Hematopoietic multipotent progenitor cell treated with erythropoietin and hydrocortisone succinate and interleukin-3 and kit ligand, for 4 days (in vitro differentiated cells): ENCODE data around the gene METTL8.

Source experiments
- DNase-seq: peaks from one replicate; pipeline ENCODE4 v3.0.0-alpha.2; 2015

The METTL8 gene

GRCh38 chr2:171308280-171309054, 125.3 kb downstream of the METTL8 start:
- no peak for DNase-seq

- DNase-seq = no peak
These were observed 126.2 kb downstream of the METTL8 start for GRCh38 chr2:171307560-171307959.

- DNase-seq = no peak
These were observed 135.8 kb downstream of the METTL8 start for GRCh38 chr2:171297956-171298355.

GRCh38 chr2:171294608-171295007, 139.2 kb downstream of the METTL8 start:
- no peak for DNase-seq

- no peak for DNase-seq
These were observed 140.1 kb downstream of the METTL8 start for GRCh38 chr2:171293661-171294060.

- no peak for DNase-seq
These were observed 143.8 kb downstream of the METTL8 start for GRCh38 chr2:171289991-171290390.

- DNase-seq = no peak
These were observed 144.5 kb downstream of the METTL8 start for GRCh38 chr2:171289316-171289715.

GRCh38 chr2:171287611-171288010, 146.2 kb downstream of the METTL8 start:
- DNase-seq = no peak

- DNase-seq = no peak
These were observed 146.7 kb downstream of the METTL8 start for GRCh38 chr2:171287036-171287571.

- no peak for DNase-seq
These were observed 152.7 kb downstream of the METTL8 start for GRCh38 chr2:171281110-171281509.

- DNase-seq = peak; percentile 43
These were observed 153.6 kb downstream of the METTL8 start for GRCh38 chr2:171279983-171280790.

GRCh38 chr2:171274757-171275156, 159.0 kb downstream of the METTL8 start:
- no peak for DNase-seq

- no peak for DNase-seq
These were observed 161.8 kb downstream of the METTL8 start for GRCh38 chr2:171271971-171272436.

GRCh38 chr2:171271386-171271785, 162.4 kb downstream of the METTL8 start:
- DNase-seq = no peak

GRCh38 chr2:171267855-171268629, 165.7 kb downstream of the METTL8 start:
- DNase-seq = no peak
